ENCODE results near the gene DAPP1.
"Not testable (repeated sequence)": the region's sequence is repeated elsewhere in the genome, so short reads cannot be mapped to it uniquely, and the experiment has no call there.

The DAPP1 gene

DNA sequence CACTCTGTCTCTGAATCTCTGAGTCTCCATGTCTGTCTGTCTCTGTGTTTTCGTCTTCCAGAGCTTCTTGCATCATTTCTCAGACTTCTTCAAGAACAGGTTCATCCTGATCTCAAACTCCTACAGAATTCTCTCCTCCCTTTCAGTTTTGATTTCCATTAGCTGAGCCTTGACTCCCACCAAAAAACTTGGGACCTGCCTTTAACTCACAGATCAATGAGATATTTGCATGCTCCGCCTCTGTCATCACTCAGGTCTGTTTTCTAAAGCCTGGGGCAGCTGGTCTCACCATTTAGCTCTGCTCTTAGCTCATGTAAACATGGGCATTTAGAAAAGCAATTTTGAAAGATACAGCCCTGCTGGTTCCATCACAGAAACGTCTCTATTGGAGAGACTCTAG lies 8.6 kb downstream of the DAPP1 start:
- no peak for DNase-seq

DNA sequence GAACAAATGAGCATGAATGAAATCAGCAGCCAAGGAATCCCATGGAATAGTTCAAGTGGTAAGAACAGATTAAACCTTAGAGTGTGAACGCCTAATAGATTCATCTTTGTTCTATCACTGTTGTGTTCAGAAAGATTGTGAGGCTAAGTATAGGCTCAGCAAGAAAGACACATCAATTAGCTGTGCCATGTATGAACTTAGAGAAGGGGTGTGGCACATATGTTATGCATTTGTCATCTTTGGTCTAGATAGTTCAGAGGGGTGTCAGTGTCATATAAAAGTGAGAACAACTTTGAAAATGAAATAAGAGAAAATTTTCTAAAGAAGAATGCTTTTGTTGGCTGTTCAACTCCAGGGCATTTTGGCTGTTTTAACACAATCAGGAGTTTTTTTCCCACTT lies 9.4 kb downstream of the DAPP1 start:
- no peak for DNase-seq

GRCh38 chr4:99827454-99827853 lies 10.8 kb downstream of the DAPP1 start:
- DNase-seq = no peak

DNA sequence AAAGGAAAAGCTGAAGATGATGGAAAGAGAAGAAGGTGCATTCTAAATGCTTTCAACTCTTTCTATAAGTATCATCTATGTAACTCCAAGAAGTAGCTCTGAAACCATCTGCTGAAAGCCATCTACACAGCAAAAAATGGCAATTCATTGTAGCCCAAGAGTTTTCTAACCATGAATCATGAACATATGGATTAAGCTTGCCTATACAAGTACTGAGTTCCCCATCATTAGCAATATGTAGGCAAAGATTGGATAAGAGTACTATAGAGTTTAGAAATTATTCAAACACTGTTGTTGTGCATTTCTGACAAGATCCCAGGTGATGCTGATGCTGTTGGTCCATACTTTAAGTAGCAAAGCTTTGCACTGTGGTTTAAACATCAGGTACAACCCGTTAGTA lies 11.2 kb downstream of the DAPP1 start:
- no peak for DNase-seq

DNA sequence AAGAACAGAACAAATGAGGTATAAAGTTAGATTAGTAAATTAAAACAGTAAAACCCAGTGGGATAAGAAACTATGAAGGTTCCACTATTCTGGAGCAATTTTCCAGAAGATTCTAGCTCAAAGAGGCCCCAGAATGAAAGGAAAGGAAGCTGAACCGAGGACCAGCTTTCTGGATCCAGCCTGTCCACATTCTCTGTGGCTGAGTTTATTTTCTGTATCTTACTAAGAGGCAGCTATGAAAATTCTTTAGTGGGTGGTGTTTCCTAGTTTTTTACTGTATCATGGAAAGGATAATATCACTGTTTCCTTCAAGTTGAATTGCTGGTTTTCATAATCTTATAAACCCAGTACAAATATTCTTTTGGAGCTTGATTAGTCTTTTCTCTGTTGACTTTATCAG lies 11.8 kb downstream of the DAPP1 start:
- DNase-seq = no peak

- not testable (repeated sequence) for DNase-seq
Observed at GRCh38 chr4:99830051-99830450, 13.4 kb downstream of the DAPP1 start.

GRCh38 chr4:99832321-99832720 lies 15.7 kb downstream of the DAPP1 start:
- DNase-seq = no peak

DNA sequence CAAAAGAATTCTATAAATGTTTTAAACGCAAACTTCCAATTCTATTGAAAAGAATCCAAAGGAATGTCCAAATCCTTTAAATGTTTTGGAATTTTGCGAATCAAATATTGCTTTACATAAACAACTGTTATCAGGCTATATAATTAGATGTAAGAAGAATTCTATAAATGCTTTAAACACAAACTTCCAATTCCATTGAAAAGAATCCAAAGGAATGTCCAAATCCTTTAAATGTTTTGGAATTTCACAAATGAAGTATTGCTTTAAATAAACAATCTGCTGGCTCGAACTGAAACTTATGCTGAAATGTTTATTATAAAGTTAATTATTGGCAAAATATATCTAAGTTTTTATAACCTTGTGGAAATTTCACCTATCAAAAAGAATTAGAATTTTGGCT lies 16.1 kb downstream of the DAPP1 start:
- DNase-seq = no peak

DNA sequence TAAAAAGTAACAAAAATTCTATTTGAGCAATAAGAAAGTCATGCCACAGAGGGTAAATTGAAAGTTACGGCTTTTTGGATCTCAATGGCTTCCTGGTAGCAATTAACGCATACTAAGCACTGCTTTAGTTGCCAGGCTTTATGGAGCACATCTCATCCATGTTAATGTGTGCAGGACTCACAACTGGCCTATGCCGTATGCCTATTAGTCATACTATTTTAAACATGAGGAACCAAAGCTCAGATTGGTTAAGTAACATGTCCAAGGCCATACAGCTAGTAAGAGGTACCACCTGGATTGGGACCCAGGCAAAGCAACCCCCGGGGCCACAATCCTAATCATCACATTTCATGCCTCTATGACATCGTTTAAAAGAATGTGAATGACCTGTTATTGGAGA lies 17.1 kb downstream of the DAPP1 start:
- DNase-seq = no peak

GRCh38 chr4:99834569-99834968 lies 17.9 kb downstream of the DAPP1 start:
- no peak for DNase-seq

GRCh38 chr4:99835942-99836341 lies 19.3 kb downstream of the DAPP1 start:
- no peak for DNase-seq

DNA sequence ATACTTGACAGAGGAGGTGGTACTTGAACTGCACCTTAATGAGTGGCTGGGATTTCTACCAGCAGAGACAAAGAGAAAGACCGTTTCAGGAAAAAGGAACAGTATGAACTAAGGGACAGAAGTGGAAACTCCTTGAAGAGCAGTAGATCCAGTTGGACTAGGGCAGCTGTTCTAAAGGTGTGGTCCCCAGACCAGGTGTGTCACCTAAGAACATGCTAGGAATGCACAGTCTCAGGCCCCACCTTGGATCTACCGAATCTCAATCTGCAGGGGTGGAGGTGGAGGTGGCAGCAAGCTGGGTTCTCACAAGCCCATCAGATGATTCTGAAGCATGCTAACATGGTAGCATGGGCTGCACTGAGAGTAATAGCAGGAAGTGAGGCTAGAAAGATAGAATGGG lies 22.3 kb downstream of the DAPP1 start:
- no peak for DNase-seq

DNA sequence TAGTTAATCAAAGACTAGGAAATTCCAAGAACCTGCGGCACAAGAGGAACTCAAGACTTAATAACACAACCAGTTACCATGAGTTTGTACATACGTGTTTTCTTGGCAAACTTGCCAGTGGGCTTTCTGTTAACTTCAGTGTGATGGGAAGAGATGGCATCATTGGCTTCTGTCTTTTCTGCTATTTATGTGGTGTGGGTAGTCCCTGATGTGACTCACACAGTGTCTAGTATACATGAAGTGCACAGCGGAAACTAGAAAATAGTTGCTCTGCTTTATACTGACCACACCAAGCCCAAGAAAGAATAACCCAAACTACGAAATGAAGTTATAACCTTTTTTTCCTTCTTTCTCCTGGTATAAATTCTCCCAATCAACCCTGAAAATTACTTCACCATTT lies 24.5 kb downstream of the DAPP1 start:
- DNase-seq = no peak

DNA sequence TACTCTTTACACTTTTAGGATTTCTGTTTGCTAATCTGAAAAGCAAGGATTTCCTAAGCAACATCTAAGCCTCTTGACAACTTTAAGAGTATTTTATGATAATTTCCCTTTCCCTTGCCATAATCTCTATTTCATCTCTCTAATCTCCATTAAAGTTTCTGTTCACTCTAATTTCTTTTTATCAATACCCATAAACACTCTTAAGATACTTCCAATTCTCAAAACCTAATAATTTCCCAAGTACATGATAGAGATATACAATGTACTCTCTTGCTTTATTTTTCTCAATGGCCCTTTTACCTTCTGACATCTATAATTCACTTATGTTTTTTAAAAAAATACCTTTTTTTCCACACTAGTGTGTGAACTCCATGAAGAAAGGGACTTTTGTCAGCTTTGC lies 26.8 kb downstream of the DAPP1 start:
- no peak for DNase-seq

DNA sequence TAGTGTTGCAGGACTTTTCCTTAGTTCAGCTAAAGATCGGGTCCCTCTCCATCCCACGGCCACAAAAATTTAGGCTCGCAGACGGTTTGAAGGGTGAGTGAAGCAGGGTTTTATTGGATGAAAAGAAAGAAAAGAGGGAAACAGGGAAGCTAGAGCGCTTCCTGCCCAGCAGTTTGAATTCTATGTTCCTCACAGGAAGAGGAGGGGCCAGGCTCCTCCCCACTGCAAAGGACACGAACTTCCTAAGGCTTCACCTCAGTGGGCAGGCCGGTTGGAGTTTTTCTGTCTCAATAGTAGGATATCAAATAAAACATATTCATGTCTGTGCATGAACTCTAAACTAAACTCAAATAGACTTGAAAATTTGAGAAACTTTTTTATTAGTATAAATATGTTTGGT lies 27.4 kb downstream of the DAPP1 start:
- DNase-seq = no peak

DNA sequence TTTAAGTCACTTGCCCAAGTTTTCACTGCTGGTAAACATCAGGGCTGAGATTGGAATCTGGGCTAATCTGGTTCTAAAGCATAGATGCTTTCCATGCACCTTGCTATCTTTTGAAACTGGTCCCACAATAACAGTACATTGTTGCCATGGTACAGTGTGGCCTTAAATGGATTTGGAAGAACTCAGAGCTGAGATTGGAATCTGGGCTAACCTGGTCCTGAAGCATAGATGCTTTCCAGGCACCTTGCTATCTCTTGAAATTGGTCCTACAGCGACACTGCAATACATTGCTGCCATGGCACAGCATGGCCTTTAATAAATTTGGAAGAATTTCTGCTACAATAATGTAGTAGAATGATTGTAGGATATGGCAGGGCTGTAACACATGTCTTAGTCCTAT lies 28.6 kb downstream of the DAPP1 start:
- DNase-seq = no peak

GRCh38 chr4:99845708-99846469 lies 29.3 kb downstream of the DAPP1 start:
- DNase-seq = no peak

DNA sequence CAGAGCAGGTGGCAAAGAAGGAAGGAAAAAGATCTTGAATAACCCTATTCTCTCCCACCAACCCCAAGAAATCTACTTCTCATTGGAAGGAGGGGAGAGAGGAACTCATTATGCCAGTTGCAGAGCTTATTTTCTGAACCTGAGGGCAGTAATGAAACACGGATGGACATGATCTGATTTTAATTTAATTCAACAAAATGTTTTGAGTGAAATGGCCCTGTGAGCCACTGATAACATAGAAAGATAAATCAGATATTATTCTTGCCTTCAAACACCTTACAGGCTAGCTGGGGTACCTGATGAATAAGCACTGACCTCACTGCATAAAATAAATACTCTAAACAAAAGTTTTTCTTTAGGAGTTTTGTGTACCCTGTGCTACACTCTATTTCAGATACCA lies 30.3 kb downstream of the DAPP1 start:
- no peak for DNase-seq

DNA sequence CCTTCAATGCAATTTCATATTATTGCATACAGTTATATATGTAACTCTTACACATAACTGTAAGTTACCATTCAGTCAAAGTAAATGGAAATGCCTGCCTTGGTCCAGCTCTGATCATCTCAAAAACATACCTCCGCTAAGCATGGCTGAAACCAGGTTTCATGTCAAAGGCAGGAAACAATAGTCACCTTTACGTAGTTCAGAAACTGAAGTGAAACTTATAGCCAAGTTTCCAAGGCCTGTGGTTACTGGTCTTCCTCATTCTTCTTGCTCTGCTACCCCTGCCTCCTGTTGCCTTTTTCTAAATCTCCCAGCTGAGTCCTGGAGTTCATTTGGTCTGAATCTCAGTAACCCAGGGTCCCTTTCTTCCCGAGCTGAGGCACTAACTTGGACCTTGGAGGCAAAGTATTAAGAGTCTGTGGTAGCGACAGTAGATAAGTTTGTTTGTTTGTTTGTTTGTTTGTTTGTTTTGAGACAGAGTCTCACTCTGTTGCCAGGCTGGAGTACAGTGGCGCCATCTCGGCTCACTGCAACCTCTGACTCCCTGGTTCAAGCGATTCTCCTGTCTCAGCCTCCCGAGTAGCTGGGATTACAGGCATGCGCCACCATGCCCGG lies 30.8 kb downstream of the DAPP1 start:
- no peak for DNase-seq

- no peak for DNase-seq
Observed at GRCh38 chr4:99848591-99849001, 32.0 kb downstream of the DAPP1 start.

DNA sequence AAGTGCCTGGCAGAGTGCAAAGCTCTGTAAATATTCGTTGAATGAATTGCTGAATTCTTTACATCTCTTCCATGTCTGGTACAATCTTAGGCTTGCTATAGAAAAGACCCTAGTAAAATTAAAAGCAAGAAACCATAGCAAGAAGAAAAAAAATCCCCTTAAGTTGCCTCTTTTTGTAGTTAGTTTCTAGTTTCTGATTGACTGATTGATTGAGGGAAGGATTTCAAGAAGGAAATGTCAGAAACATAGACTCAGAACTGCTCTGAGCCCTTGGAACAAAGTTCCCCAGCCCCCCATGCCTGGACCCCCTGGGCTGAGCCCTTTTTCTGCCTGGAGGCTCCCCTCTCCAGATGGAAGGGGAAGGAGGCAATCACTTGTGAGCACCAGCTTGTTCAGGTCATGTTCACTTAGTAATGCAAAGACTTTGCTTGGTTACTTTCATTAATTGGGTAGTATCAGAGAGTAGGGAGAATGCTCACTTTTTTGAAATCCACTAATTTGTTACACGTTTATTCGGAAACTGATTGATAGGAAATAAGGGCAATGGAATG lies 35.6 kb downstream of the DAPP1 start:
- DNase-seq = no peak

- DNase-seq = no peak
Observed at GRCh38 chr4:99853190-99853589, 36.6 kb downstream of the DAPP1 start.

DNA sequence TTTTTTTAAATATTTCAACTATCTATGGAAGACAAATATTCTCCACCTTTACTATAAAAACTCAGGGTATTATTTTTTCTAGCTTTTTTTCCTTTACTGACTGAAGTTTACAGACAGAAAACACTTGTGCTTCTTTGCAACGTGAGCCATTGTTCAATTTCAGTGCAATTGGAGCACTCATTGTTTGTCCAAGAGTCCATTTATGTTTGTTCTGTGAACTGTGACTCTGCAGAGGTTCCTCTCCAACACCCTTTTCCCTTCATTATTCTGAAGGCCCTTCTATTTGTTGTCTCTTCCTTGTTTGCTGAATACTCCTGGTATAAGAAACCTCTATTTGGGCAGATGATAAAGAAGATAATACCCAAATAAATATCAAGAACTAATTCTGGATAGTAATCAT lies 37.4 kb downstream of the DAPP1 start:
- no peak for DNase-seq

GRCh38 chr4:99855678-99856077 lies 39.1 kb downstream of the DAPP1 start:
- peak in 1 of 2 experiments; percentile 23 for DNase-seq

DNA sequence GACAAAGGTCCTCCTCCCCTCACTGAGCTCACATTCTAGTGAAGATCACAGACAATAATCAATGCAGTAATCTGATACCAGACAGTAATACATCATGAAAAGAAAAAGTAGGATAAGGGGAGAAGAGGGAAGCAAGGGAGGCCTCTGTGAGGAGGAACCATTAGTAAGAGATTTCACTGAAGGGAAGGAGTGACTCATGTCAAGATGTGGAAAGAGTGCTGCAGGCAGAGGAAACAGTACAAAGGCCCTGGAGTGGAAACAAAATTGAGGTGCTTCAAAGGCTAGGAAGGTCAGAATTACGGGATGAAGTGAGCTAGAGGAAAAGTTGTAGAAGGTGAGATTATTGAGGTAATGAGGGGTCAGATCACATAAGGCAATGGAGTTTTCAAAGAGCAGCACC lies 39.5 kb downstream of the DAPP1 start:
- DNase-seq = peak in 1 of 2 experiments; percentile 21

Measured in stimulated activated CD4-positive, alpha-beta T cell treated with anti-CD3 and anti-CD28 coated beads, Interleukin-4, amount 100 ng/mL, for 4 hours (primary cell).